Islet of Langerhans (tissue), 1 donor: Measurements from ENCODE around the gene PRR23B.

Experiments used
- FAIRE-seq: peaks from one replicate; lab custom pipeline; 2011; peaks lifted over from hg19 to GRCh38; lab: Jason Lieb, UNC

Gene PRR23B

GRCh38 chr3:138974462-138974861 lies 46.3 kb downstream of the PRR23B start:
- no peak for FAIRE-seq

- no peak for FAIRE-seq
Observed at GRCh38 chr3:138972941-138973340, 47.8 kb downstream of the PRR23B start.

GRCh38 chr3:138971766-138972320 lies 48.9 kb downstream of the PRR23B start:
- no peak for FAIRE-seq
